Vagina (tissue), 2 donors: ENCODE data around the gene SLC6A6. TPM values are rescaled to one million over a fixed set of nuclear protein-coding genes. Genes with fewer than 3 reads are reported as not detected.

ENCODE experiments used
- DNase-seq, 2 donors: peaks; one replicate each; pipeline ENCODE4 v3.0.0-alpha.2; 2017; ENCODE audit errors: extremely low spot score in 2 of 2
- H3K27ac ChIP-seq: fragments of 200-600 bp; sonication (generic); one replicate; pipeline ENCODE4 v1.5.1; 2019
- H3K27me3 ChIP-seq: fragments of 200-600 bp; sonication (generic); one replicate; pipeline ENCODE4 v1.5.1; 2019
- H3K36me3 ChIP-seq, 2 donors: fragments of 200-600 bp; sonication (generic); one replicate each; pipeline ENCODE4 v1.5.1; 2017 to 2019
- H3K4me1 ChIP-seq: fragments of 200-600 bp; sonication (generic); one replicate; pipeline ENCODE4 v1.5.1; 2019
- H3K4me3 ChIP-seq, 2 donors: fragments of 200-600 bp; sonication (generic); 1 replicate in 1 of 2; 2 replicates in 1 of 2; pipeline ENCODE4 v1.5.1; 2016 to 2019
- H3K9me3 ChIP-seq: fragments of 200-600 bp; sonication (generic); one replicate; pipeline ENCODE4 v1.5.1; 2019
- CTCF ChIP-seq, 3 experiments: fragments of 450-650 bp in 2 of 3; fragments of 200-600 bp in 1 of 3; sonication (generic) in 1 of 3; IDR thresholded peaks; one replicate each; pipeline ENCODE4 v1.5.1; 2017 to 2019; ENCODE audit warnings: antibody characterized with exemption in 3 of 3, mild to moderate bottlenecking in 2 of 3, moderate library complexity in 2 of 3
- POLR2A ChIP-seq, 2 donors: fragments of 450-650 bp; IDR thresholded peaks; one replicate each; pipeline ENCODE4 v1.6.1; 2017; ENCODE audit warnings: antibody characterized with exemption in 2 of 2, mild to moderate bottlenecking in 2 of 2, moderate library complexity in 2 of 2
- POLR2AphosphoS5 ChIP-seq, 2 donors: sonication (generic); formaldehyde crosslinking; IDR thresholded peaks; one replicate each; pipeline ENCODE4 v1.9.0; 2017; ENCODE audit warnings: antibody characterized with exemption in 2 of 2, mild to moderate bottlenecking in 2 of 2, low read depth in 1 of 2; ENCODE audit not compliant: insufficient read depth in 1 of 2
- intact Hi-C: fragments of 100-400 bp; cut with DNase I; formaldehyde crosslinking; loops from one replicate; pipeline ENCODE4 v1.15.1; 2023
- total RNA-seq: library from RNA; depleted of rRNA; stranded (reverse); fragments of >200 nt; gene quantifications from one replicate; pipeline ENCODE4 v1.2.3, GENCODE V29; 2016

The SLC6A6 gene
- total RNA-seq, 1 donor from 2014 or later, result 30.7 TPM

DNA sequence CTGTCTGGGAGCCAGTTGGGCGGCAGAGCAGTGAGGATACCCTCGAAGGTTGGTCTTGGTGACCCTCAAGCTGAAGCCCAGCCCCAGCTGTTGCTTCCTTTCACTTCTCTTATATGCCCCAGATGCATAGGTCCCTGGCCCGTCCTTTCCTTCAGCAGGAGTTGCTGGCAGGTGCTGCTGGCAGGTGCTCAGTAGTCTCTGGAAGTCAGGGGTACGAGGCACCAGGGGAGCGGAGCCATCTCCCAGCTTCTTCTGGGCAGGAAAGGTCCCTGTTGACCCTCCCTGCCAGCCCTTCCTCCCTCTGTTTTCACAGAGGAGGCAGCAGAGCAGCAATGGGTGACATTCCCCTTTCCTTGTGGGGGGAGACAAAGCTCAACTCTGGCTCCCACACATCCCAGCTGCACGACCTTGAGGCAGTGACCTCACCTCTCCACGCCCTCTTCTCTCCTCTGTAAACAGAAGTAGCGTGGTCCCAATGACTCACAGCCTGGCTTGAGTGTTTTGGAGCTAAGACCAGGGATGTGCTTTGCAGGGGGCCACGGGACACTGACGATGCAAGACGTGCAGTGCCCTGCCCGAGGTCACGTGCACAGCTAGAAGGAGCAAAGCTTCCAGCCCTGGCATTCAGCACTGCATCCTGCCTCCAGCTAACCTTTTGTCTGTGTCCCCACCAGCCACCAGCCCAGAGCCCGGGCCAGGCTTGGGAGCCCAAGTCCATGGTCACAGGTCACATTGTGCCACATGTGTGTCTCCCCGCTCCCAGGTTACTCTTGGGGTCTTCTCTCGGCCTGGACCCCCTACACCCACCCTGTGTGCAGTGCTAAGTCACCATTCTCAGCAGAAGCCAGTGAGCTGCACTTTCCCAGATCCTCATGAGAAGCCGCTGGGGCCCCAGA is 49.7 kb downstream of the SLC6A6 start:
- no peaks in the 10 kb centered on the region for H3K27me3 ChIP-seq
- no peaks in the 10 kb centered on the region for H3K9me3 ChIP-seq
- peak overlapping the region; percentile 74 for H3K27ac ChIP-seq
- peak; percentile 15 to 47 for TF ChIP-seq POLR2AphosphoS5 (IDR thresholded peaks at IDR 0.05; ENCODE audit: insufficient read depth in 1 of 2, low read depth in 1 of 2)
- no peak for TF ChIP-seq CTCF (IDR thresholded peaks at IDR 0.05)
- TF ChIP-seq POLR2A (IDR thresholded peaks at IDR 0.05), result no peak
- H3K36me3 ChIP-seq, result peaks cover 0 to 18% of the 10 kb centered on the region in 2 donors
- peak in 1 of 2 donors; percentile 95 for DNase-seq
- no peak overlapping the region for H3K4me3 ChIP-seq
- intact Hi-C loops, result loop anchor here (2.0 kb wide), 1 partner anchor 47 kb away; no protein-coding TSS in a partner anchor
- H3K4me1 ChIP-seq, result peaks cover 37% of the 10 kb centered on the region

DNA sequence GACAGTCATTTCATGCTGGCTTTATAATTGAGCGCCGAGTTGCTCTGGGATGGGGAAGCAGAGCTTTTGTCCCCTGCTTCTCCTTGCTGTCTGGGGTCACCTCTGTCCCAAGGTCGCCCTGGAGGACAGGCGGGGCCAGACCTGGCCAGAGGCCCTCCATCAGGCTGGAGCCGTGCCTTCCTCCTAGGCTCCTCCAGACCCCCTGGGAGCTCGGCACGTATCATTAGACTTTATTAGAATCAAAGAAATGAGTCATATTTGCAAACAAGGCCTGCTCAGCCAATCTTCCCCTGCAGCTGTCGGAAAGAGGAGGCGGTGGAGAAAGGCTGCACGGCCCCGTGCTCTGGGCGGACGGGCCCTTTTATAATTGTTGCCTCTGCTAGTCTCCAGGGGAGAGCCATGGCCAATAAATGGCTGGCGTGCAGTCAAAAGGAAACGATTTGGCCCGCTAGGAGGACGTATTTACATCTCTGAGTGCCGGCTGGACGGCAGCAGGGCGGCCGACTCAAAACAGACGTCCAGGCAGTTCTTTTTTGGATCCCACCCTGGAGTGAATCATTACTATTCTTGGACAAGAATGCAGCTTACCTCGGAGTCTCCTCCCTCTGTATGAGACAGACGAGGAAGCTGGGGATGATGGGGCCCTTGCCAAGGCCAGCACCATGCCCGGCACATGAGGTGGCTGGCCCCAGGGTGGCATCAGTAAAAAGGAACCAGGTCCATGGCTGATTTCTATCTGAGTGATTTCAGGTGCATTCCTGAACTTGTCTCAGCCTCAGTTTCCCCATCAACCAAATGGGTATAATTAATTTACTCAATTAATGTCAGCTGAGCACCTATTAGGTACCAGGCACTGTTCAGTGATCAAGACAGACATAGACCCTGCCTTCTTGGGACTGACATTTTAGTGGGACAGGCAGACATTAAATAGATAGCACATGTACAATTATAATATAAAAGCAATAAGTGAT is 50.6 kb downstream of the SLC6A6 start:
- peak in 1 of 2 donors; percentile 98 for DNase-seq
- peak overlapping the region; percentile 74 for H3K27ac ChIP-seq
- peaks cover 0 to 8% of the 10 kb centered on the region in 2 donors for H3K36me3 ChIP-seq
- H3K27me3 ChIP-seq, result no peaks in the 10 kb centered on the region
- H3K9me3 ChIP-seq, result no peaks in the 10 kb centered on the region
- peaks cover 37% of the 10 kb centered on the region for H3K4me1 ChIP-seq
- TF ChIP-seq POLR2A (IDR thresholded peaks at IDR 0.05) (no peak), POLR2AphosphoS5 (IDR thresholded peaks at IDR 0.05; ENCODE audit: insufficient read depth in 1 of 2, low read depth in 1 of 2) (peak; percentile 91 to 94)
- intact Hi-C loops, result loop anchor here (2.0 kb wide), 1 partner anchor 48 kb away; no protein-coding TSS in a partner anchor
- no peak overlapping the region for H3K4me3 ChIP-seq

DNA sequence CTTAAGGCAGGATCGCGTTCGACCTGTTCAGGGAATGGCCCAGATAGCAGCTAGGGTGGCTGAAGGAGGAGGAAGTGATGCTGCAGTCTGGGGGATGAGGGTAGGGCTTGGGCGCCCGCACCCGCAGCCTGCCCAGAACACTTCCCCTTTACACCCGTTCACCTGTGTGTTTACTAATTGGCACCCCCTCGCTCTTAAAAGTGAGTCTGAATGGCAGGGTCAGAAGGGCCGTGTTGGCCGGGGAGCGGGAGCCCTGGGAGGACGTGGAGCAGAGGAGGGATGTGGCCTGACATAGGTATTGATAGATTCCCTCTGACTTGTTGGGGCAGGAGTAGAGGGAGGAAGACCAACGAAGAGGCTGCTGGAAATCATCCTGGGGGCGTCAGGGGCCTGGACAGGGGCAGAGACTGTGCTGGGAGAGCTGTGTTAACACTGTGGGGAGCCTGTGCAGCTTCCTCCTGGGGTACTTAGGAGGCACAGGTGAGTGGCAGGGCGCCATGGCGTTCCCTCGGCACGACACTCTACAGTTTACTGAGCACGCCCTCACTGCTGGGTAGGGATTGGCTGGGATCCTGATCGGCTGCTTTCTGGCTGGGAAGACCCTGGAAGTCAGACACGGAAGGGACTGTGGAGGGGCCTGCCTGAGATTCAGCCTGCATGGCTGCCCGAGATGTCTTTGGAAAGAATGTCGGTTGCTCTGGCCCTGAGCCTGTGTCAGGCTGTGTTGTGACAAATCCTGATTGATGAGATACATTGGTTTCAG is 51.7 kb downstream of the SLC6A6 start:
- Histone ChIP-seq H3K4me1 (peaks cover 37% of the 10 kb centered on the region), H3K27ac (peak overlapping the region; percentile 74), H3K4me3 (no peak overlapping the region), H3K27me3 (no peaks in the 10 kb centered on the region), H3K9me3 (no peaks in the 10 kb centered on the region), H3K36me3 (peaks cover 0 to 4% of the 10 kb centered on the region in 2 donors)
- DNase-seq, result no peak
- TF ChIP-seq CTCF (IDR thresholded peaks at IDR 0.05) (no peak), POLR2A (IDR thresholded peaks at IDR 0.05) (no peak), POLR2AphosphoS5 (IDR thresholded peaks at IDR 0.05; ENCODE audit: insufficient read depth in 1 of 2, low read depth in 1 of 2) (no peak)
- intact Hi-C loops, result loop anchor here (2.0 kb wide), 1 partner anchor 49 kb away; no protein-coding TSS in a partner anchor

- TF ChIP-seq CTCF (IDR thresholded peaks at IDR 0.05) (no peak), POLR2A (IDR thresholded peaks at IDR 0.05) (no peak), POLR2AphosphoS5 (IDR thresholded peaks at IDR 0.05; ENCODE audit: insufficient read depth in 1 of 2, low read depth in 1 of 2) (no peak)
- no peaks in the 10 kb centered on the region for H3K9me3 ChIP-seq
- H3K4me1 ChIP-seq, result peaks cover 37% of the 10 kb centered on the region
- H3K27ac ChIP-seq, result no peak overlapping the region
- H3K4me3 ChIP-seq, result no peak overlapping the region
- no peak for DNase-seq
- intact Hi-C loops, result no loop called here
- H3K27me3 ChIP-seq, result no peaks in the 10 kb centered on the region
- no peaks in the 10 kb centered on the region for H3K36me3 ChIP-seq
Measured at GRCh38 chr3:14454639-14455310, 52.4 kb downstream of the SLC6A6 start.
